K562 (cell line): ENCODE data around the gene PEF1. TPM values are rescaled to one million over a fixed set of nuclear protein-coding genes. Genes with fewer than 3 reads are reported as not detected.

Source experiments
- ATAC-seq: fragments of 200-7000 bp; cut with Tn5 transposase; 3 replicates; pipeline ENCODE4 v1.9.1; 2020; ENCODE audit warnings: moderate library complexity
- BruUV-seq: library from RNA; stranded (reverse); fragments of 400-500 nt; replicated peaks from 2 replicates; lab custom pipeline; 2021; lab: Mats Ljungman, UMichigan
- CTCF ChIA-PET: fragments of 300-600 bp; formaldehyde crosslinking; extraction: SDS; loops from one replicate; lab custom pipeline; 2021; ENCODE audit warnings: low intra/inter-chr PET ratio; lab: Yijun Ruan, JAX
- POLR2A ChIA-PET: fragments of 300-600, 350-650 bp; sonication (Branson Sonifier 250); formaldehyde crosslinking; extraction: SDS; loops from one replicate; lab custom pipeline; 2021; ENCODE audit warnings: antibody characterized with exemption, inconsistent platforms; lab: Yijun Ruan, JAX
- DNase-seq, 4 experiments: peaks; one replicate each; pipeline versions ENCODE4 v3.0.0 to v3.0.0-alpha.2; 2011 to 2018; ENCODE audit warnings: low spot score in 3 of 4, mixed read lengths in 3 of 4; ENCODE audit errors: extremely low read depth in 1 of 4
- FAIRE-seq: peaks from 2 replicates; lab custom pipeline; 2011; peaks lifted over from hg19 to GRCh38; lab: Jason Lieb, UNC
- H2AFZ ChIP-seq: 2 replicates; pipeline ENCODE4 v1.6.0; 2011; ENCODE audit warnings: low read depth, low read length, control low read depth, inconsistent platforms
- H3K27ac ChIP-seq: fragments of 200-600 bp; 3 replicates; pipeline ENCODE4 v1.8.0; 2011; ENCODE audit warnings: low read depth, mild to moderate bottlenecking, control low read depth, inconsistent platforms, low read length, moderate library complexity, mixed read lengths; ENCODE audit errors: extremely low read depth
- H3K27me3 ChIP-seq, 2 experiments: fragments of 300-600 bp in 1 of 2; 2 replicates in 1 of 2; 3 replicates in 1 of 2; pipeline versions ENCODE4 v1.6.0 to v1.8.0; 2011; ENCODE audit warnings: inconsistent platforms in 2 of 2, low read length in 2 of 2, mild to moderate bottlenecking in 1 of 2, mixed read lengths in 1 of 2, moderate library complexity in 1 of 2; ENCODE audit not compliant: control insufficient read depth in 2 of 2, insufficient read depth in 2 of 2
- H3K36me3 ChIP-seq: fragments of 300-600 bp; 3 replicates; pipeline ENCODE4 v1.8.0; 2011; ENCODE audit warnings: mild to moderate bottlenecking, low read length, inconsistent platforms; ENCODE audit not compliant: control insufficient read depth, insufficient read depth
- H3K4me1 ChIP-seq, 2 experiments: fragments of 200-600 bp in 1 of 2; replicated peaks in 1 of 2; 2 replicates in 1 of 2; 3 replicates in 1 of 2; pipeline versions ENCODE4 v1.5.1 to v1.8.0; 2011; ENCODE audit warnings: inconsistent platforms in 2 of 2, low read length in 2 of 2, mild to moderate bottlenecking in 1 of 2, mixed read lengths in 1 of 2, moderate library complexity in 1 of 2; ENCODE audit not compliant: control insufficient read depth in 2 of 2, insufficient read depth in 2 of 2
- H3K4me2 ChIP-seq: 2 replicates; pipeline ENCODE4 v1.6.1; 2011; ENCODE audit warnings: low read length, control low read depth, inconsistent platforms, mixed read lengths; ENCODE audit not compliant: insufficient read depth
- H3K4me3 ChIP-seq: fragments of 200-600 bp; sonication (generic), shearing (Covaris generic); 2 replicates; pipeline ENCODE4 v1.5.1; 2016; ENCODE audit warnings: control low read depth, inconsistent platforms
- H3K79me2 ChIP-seq: fragments of 200-600 bp; 3 replicates; pipeline ENCODE4 v1.8.0; 2011; ENCODE audit warnings: low read length, inconsistent platforms; ENCODE audit not compliant: control insufficient read depth, insufficient read depth
- H3K9ac ChIP-seq, 2 experiments: 2 replicates each; pipeline versions ENCODE4 v1.6.0 to v1.6.1; 2011; ENCODE audit warnings: low read depth in 2 of 2, low read length in 2 of 2, control low read depth in 1 of 2, inconsistent platforms in 1 of 2, mild to moderate bottlenecking in 1 of 2, mixed read lengths in 1 of 2; ENCODE audit not compliant: insufficient read depth in 1 of 2
- H3K9me1 ChIP-seq: one replicate; pipeline ENCODE4 v1.6.0; 2011; ENCODE audit warnings: inconsistent platforms, mild to moderate bottlenecking, low read length, moderate library complexity; ENCODE audit not compliant: control insufficient read depth, insufficient read depth
- H3K9me3 ChIP-seq: replicated peaks from 2 replicates; pipeline ENCODE4 v1.5.1; 2011; ENCODE audit warnings: low read depth, low read length, inconsistent platforms; ENCODE audit not compliant: control insufficient read depth, insufficient read depth
- H4K20me1 ChIP-seq: replicated peaks from 2 replicates; pipeline ENCODE4 v1.6.1; 2011; ENCODE audit warnings: low read length, inconsistent platforms, mixed read lengths; ENCODE audit not compliant: control insufficient read depth, insufficient read depth
- BACH1 ChIP-seq: fragments of 200-800 bp; sonication (Bioruptor generic); IDR thresholded peaks from 2 replicates; pipeline ENCODE4 v1.6.1; 2016; ENCODE audit warnings: missing genetic modification characterization, missing compliant biosample characterization
- ELK3 ChIP-seq: fragments of 450-650 bp; formaldehyde crosslinking; IDR thresholded peaks from 2 replicates; pipeline ENCODE4 v1.4.0; 2020; ENCODE audit warnings: mild to moderate bottlenecking
- FUS ChIP-seq: fragments of 200-400 bp; formaldehyde crosslinking; optimal IDR thresholded peaks from 2 replicates; pipeline ENCODE3; 2017; ENCODE audit warnings: low read depth, low read length
- GABPB1 ChIP-seq: sonication (generic); formaldehyde crosslinking; IDR thresholded peaks from 2 replicates; pipeline ENCODE4 v1.8.0; 2022; ENCODE audit warnings: mild to moderate bottlenecking, missing genetic modification reagents
- GTF2E2 ChIP-seq: fragments of 200-800 bp; sonication (Bioruptor generic); IDR thresholded peaks from 2 replicates; pipeline ENCODE4 v1.6.1; 2016; ENCODE audit warnings: missing genetic modification characterization, missing compliant biosample characterization
- MYNN ChIP-seq, 2 experiments: sonication (generic); formaldehyde crosslinking in 1 of 2; IDR thresholded peaks; 2 replicates each; pipeline versions ENCODE4 v1.5.0 to v1.6.1; 2016 to 2020; ENCODE audit warnings: antibody characterized with exemption in 1 of 2, missing genetic modification reagents in 1 of 2
- POLR2H ChIP-seq: IDR thresholded peaks from 2 replicates; pipeline ENCODE4 v1.6.1; 2016; ENCODE audit warnings: missing genetic modification characterization, low read depth, mild to moderate bottlenecking, control low read depth, missing compliant biosample characterization, moderate library complexity
- POLR3G ChIP-seq: IDR thresholded peaks from 2 replicates; pipeline ENCODE4 v1.6.1; 2011; ENCODE audit not compliant: insufficient read length, insufficient replicate concordance; ENCODE audit errors: extremely low read depth
- ZBTB26 ChIP-seq: fragments of 450-650 bp; formaldehyde crosslinking; IDR thresholded peaks from 2 replicates; pipeline ENCODE4 v1.4.0; 2022; ENCODE audit warnings: missing genetic modification characterization
- ZNF133 ChIP-seq: fragments of 250-450 bp; sonication (Bioruptor Pico); IDR thresholded peaks from 2 replicates; pipeline ENCODE4 v1.4.0; 2020; ENCODE audit warnings: mild to moderate bottlenecking
- ZNF511 ChIP-seq: sonication (generic); formaldehyde crosslinking; IDR thresholded peaks from 2 replicates; pipeline ENCODE4 v1.8.0; 2022; ENCODE audit warnings: mild to moderate bottlenecking, missing genetic modification reagents
- WGBS: fragments of 100-300 bp; shearing (Covaris generic); methylation state at CpG from one replicate; pipeline ENCODE4 v1.1.6; 2016; ENCODE audit warnings: low coverage, mixed read lengths; ENCODE audit not compliant: insufficient coverage; ENCODE audit errors: missing lambda C conversion rate; 5-methylcytosine and 5-hydroxymethylcytosine counted together
- in situ Hi-C: fragments of 300-500 bp; cut with MboI; formaldehyde crosslinking; loops from 4 replicates; pipeline ENCODE4 v1.15.0; 2018; ENCODE audit warnings: inconsistent platforms, mixed read lengths
- intact Hi-C: fragments of 100-400 bp; cut with micrococcal nuclease; formaldehyde crosslinking; loops from 2 replicates; pipeline ENCODE4 v1.14.2; 2022
- polyA plus RNA-seq, 8 experiments: library from polyadenylated mRNA; depleted of rRNA in 4 of 8; stranded (reverse) in 5 of 8; unstranded in 3 of 8; fragments of >200 nt; fragmentation: Nextera tagmentation in 2 of 8; fragmentation: Illumina TruSeq in 1 of 8; extraction: Ambion mirVana in 2 of 8; extraction: Trizol in 1 of 8; gene quantifications; 2 replicates each; pipeline versions ENCODE4 v1.2.1 to v1.2.3, GENCODE V29; 2011 to 2014; ENCODE audit warnings: inconsistent platforms in 1 of 8, missing spikeins in 1 of 8
- total RNA-seq, 7 experiments: library from RNA; depleted of rRNA in 6 of 7; stranded (reverse); fragments of >200 nt in 6 of 7; fragmentation: Illumina TruSeq in 2 of 7; extraction: Trizol in 2 of 7; gene quantifications; 2 replicates each; pipeline versions ENCODE4 v1.2.1 to v1.2.3, GENCODE V29; 2011 to 2021; ENCODE audit warnings: low replicate concordance in 1 of 7

Gene PEF1
- total and polyA plus RNA-seq, 9 of the 15 experiments (the other 6 are each of a cell fraction or from before 2014, with no cell fraction given): 26.3 to 95.5 (median 61.9) TPM

- Histone ChIP-seq H3K4me1 (no peaks in the 10 kb centered on the region), H2AFZ (no peak overlapping the region), H3K9me1 (no peaks in the 10 kb centered on the region), H3K9ac (0 out of 4 replicates have a peak overlapping the region, but pooled peaks of 1 of the 2 experiments have one; percentile 15), H3K4me2 (no peak overlapping the region), H3K36me3 (no peaks in the 10 kb centered on the region), H3K79me2 (no peaks in the 10 kb centered on the region), H3K4me3 (no peak overlapping the region), H3K27ac (no peak overlapping the region), H3K9me3 (no peaks in the 10 kb centered on the region), H4K20me1 (peaks cover 20% of the 10 kb centered on the region; the same call in 1 of the 2 replicates), H3K27me3 (peaks cover 40 to 87% of the 10 kb centered on the region in 2 experiments; a peak in 4 of 5 replicates)
- CTCF ChIA-PET: no interaction called here
- in situ Hi-C loops: no loop called here
- intact Hi-C loops: no loop called here
- BruUV-seq: no TSS peak
- FAIRE-seq: no peak
- ATAC-seq: no peak
- POLR2A ChIA-PET: interaction anchor here (0.6 to 1.5 kb wide), 6 partner anchors 11 to 134 kb away, joined by 3 to 5 read pairs (median 4); partner anchors contain the start of gene PEF1
- DNase-seq: no peak
- 0% methylated on average over 3 of the region's 3 CpGs for WGBS
- TF ChIP-seq BACH1 (tag) (no peak), POLR3G (no peak), MYNN (IDR thresholded peaks at IDR 0.05) (no peak), MYNN (CRISPR knock-in tag; IDR thresholded peaks at IDR 0.05) (no peak), POLR2H (tag) (no peak), ZBTB26 (CRISPR knock-in tag) (no peak), ZNF511 (CRISPR knock-in tag) (no peak), GTF2E2 (tag) (no peak), ELK3 (CRISPR knock-in tag) (no peak), GABPB1 (CRISPR knock-in tag) (no peak), FUS (no peak), ZNF133 (no peak)
- TF ChIP-seq, all 486 proteins: peak for 0
These were observed 14.0 kb upstream of the PEF1 start for GRCh38 chr1:31658721-31659120.
